Fibroblast of mammary gland (primary cell): ENCODE measurements around the gene NSMCE3.

Experiments
- DNase-seq: peaks from one replicate; pipeline ENCODE4 v3.0.0-alpha.2; 2010; ENCODE audit warnings: low read depth
- H3K4me3 ChIP-seq: 2 replicates; pipeline ENCODE4 v1.5.1; 2011; ENCODE audit warnings: low read depth, mild to moderate bottlenecking, low read length, moderate library complexity; ENCODE audit not compliant: control insufficient read depth
- TF ChIP-seq, protein P1 (sequence below): conservative IDR thresholded peaks from 2 replicates; pipeline ENCODE4 v1.5.1; 2011; ENCODE audit warnings: low read depth, low read length, inconsistent platforms; ENCODE audit not compliant: control insufficient read depth, insufficient read depth

Gene NSMCE3

DNA sequence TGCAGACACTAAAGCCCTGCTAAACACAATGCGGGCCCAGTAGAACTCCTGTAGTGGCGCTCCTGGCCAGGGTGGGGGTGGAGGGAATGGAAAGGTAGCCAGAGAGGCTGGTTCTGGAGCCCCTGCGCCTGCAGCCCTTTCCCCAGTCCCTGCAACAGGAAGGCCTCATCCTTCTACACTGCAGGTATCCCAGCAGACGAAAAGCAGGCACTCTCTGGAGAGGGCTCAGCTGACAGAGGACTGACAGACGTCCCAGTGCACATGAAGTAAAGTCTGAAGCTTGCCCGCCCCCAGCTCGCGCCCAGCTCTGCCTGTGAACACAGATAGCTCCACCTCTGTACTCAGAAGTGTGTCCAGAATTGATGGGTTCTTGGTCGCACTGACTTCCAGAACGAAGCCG, 46.0 kb downstream of the NSMCE3 start:
- TF ChIP-seq, protein P1, sequence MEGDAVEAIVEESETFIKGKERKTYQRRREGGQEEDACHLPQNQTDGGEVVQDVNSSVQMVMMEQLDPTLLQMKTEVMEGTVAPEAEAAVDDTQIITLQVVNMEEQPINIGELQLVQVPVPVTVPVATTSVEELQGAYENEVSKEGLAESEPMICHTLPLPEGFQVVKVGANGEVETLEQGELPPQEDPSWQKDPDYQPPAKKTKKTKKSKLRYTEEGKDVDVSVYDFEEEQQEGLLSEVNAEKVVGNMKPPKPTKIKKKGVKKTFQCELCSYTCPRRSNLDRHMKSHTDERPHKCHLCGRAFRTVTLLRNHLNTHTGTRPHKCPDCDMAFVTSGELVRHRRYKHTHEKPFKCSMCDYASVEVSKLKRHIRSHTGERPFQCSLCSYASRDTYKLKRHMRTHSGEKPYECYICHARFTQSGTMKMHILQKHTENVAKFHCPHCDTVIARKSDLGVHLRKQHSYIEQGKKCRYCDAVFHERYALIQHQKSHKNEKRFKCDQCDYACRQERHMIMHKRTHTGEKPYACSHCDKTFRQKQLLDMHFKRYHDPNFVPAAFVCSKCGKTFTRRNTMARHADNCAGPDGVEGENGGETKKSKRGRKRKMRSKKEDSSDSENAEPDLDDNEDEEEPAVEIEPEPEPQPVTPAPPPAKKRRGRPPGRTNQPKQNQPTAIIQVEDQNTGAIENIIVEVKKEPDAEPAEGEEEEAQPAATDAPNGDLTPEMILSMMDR, result no peak
- H3K4me3 ChIP-seq, result no peak overlapping the region
- no peak for DNase-seq

DNA sequence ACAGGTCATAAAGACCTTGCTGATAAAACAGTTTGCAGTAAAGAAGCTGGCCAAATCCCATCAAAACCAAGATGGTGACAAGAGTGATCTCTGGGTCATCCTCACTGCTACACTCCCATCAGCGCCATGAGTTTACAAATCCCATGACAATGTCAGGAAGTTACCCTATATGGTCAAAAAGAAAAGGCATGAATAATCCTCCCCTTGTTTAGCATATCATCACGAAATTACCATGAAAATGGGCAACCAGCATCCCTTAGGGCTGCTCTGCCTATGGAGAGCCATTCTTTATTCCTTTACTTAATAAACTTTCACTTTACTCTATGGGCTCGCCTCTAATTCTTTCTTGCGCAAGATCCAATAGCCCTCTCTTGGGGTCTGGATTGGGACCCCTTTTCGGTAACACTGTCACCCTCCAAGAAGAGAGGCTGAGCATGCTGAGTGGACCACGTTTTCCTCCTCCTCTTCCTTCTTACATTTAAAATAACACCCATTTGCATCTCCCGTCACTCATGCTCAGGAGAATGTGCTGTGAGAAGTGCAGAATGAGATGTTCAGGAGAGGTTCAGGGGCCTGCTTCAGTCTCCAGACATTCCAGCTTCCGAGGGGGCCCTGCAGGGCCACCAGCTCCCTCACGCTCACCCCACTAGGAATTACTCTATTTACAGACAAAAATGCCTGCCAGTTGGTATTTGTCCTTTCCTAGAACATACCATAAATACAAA, 47.3 kb downstream of the NSMCE3 start:
- TF ChIP-seq, protein P1, result no peak
- DNase-seq, result no peak
- H3K4me3 ChIP-seq, result no peak overlapping the region

DNA sequence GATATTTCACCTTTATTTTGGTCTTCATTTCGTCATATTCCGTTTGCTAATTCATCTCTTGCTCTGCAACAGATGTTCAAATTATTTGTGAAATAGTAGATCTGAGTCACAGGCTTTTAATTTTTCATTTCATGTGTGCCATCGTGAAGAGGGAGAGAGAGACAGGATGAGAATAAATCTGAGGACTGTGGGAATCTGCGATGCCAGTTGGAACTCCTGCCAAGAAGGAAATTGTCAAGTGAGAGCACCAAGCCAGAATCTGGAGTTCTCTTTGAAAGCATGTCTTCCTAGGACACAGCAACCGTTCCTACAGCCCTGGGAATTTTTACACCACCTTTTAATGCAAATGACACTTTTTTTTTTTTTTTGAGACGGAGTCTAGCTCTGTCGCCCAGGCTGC, 48.8 kb downstream of the NSMCE3 start:
- no peak overlapping the region for H3K4me3 ChIP-seq
- TF ChIP-seq, protein P1, result no peak
- DNase-seq, result no peak

DNA sequence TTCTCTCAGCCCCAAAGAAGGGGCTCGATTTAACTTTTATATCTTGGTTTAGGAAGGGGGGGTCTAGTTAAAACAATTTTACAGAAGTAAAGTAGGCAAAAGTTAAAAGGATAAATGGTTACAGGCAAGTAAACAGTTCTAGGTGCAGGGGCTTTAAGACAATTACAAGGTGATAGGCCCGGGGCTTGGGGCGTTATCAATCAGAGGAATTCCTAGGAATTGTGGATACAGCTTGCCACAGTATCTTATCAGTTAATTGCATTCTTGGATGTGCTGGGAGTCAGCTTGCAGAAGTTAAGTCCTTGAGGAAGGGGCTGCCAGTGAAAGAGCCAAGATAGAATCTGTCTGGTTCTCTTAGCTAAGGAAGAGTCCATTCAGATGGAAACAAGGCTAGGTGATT, 52.7 kb downstream of the NSMCE3 start:
- no peak overlapping the region for H3K4me3 ChIP-seq
- TF ChIP-seq, protein P1, result no peak
- no peak for DNase-seq
